WTC11 (cell line): ENCODE data around the gene CCNH. TPM values are rescaled to one million over a fixed set of nuclear protein-coding genes. Genes with fewer than 3 reads are reported as not detected.

Experiments
- ATAC-seq: fragments of 200-7000 bp; cut with Tn5 transposase; 2 replicates; pipeline ENCODE4 v1.10.0; 2021; ENCODE audit warnings: mild to moderate bottlenecking, moderate library complexity
- CTCF ChIA-PET: fragments of 300-600 bp; sonication (Branson Sonifier 250); formaldehyde crosslinking; loops from one replicate; lab custom pipeline; 2021; ENCODE audit warnings: antibody characterized with exemption; lab: Charles Lee
- POLR2A ChIA-PET: fragments of 350-600 bp; sonication (Branson Sonifier 250); formaldehyde crosslinking; loops from one replicate; lab custom pipeline; 2021; ENCODE audit warnings: antibody characterized with exemption; lab: Charles Lee
- DNase-seq: peaks from one replicate; pipeline ENCODE4 v3.0.0; 2021; ENCODE audit warnings: low spot score
- H3K27ac Mint-ChIP-seq: 2 replicates; pipeline ENCODE4 v1.8.0; 2021; ENCODE audit warnings: mixed read lengths
- H3K27me3 Mint-ChIP-seq: 2 replicates; pipeline ENCODE4 v1.8.0; 2021; ENCODE audit warnings: low read depth, mild to moderate bottlenecking, moderate library complexity, mixed read lengths
- H3K36me3 Mint-ChIP-seq: 2 replicates; pipeline ENCODE4 v1.8.0; 2021; ENCODE audit warnings: mixed read lengths
- H3K4me1 Mint-ChIP-seq: 2 replicates; pipeline ENCODE4 v1.8.0; 2022; ENCODE audit warnings: mixed read lengths
- H3K4me3 Mint-ChIP-seq: 2 replicates; pipeline ENCODE4 v1.8.0; 2021; ENCODE audit warnings: mild to moderate bottlenecking, moderate library complexity, mixed read lengths
- H3K9me3 Mint-ChIP-seq: 2 replicates; pipeline ENCODE4 v1.8.0; 2021; ENCODE audit warnings: mixed read lengths
- ETV6 ChIP-seq: sonication (generic); formaldehyde crosslinking; IDR thresholded peaks from 2 replicates; pipeline ENCODE4 v1.8.1; 2022; ENCODE audit warnings: mild to moderate bottlenecking, missing genetic modification reagents
- FOXJ3 ChIP-seq: sonication (generic); formaldehyde crosslinking; IDR thresholded peaks from 2 replicates; pipeline ENCODE4 v1.9.0; 2021; ENCODE audit warnings: missing genetic modification reagents, mild to moderate bottlenecking, borderline replicate concordance
- FOXK1 ChIP-seq: sonication (generic); formaldehyde crosslinking; IDR thresholded peaks from 2 replicates; pipeline ENCODE4 v1.8.0; 2022; ENCODE audit warnings: mild to moderate bottlenecking, moderate library complexity, missing genetic modification reagents
- NFE2L1 ChIP-seq: sonication (generic); formaldehyde crosslinking; IDR thresholded peaks from 2 replicates; pipeline ENCODE4 v1.8.1; 2023; ENCODE audit warnings: missing genetic modification reagents
- PRRX2 ChIP-seq: fragments of 250-450 bp; sonication (Bioruptor Pico); IDR thresholded peaks from 2 replicates; pipeline ENCODE4 v1.8.0; 2021; ENCODE audit warnings: mild to moderate bottlenecking
- RELA ChIP-seq: sonication (generic); formaldehyde crosslinking; IDR thresholded peaks from 2 replicates; pipeline ENCODE4 v1.8.1; 2022; ENCODE audit warnings: missing genetic modification reagents, mild to moderate bottlenecking, borderline replicate concordance
- ZNF232 ChIP-seq: sonication (generic); formaldehyde crosslinking; IDR thresholded peaks from 2 replicates; pipeline ENCODE4 v1.8.0; 2022; ENCODE audit warnings: mild to moderate bottlenecking, missing genetic modification reagents
- ZNF671 ChIP-seq: fragments of 250-450 bp; sonication (Bioruptor Pico); IDR thresholded peaks from 2 replicates; pipeline ENCODE4 v1.8.0; 2021; ENCODE audit warnings: mild to moderate bottlenecking
- total RNA-seq: library from RNA; stranded (reverse); gene quantifications from 3 replicates; pipeline ENCODE4 v1.2.3, GENCODE V29; 2021
- TF ChIP-seq, protein P1 (sequence below): fragments of 250-450 bp; sonication (Bioruptor Pico); IDR thresholded peaks from 2 replicates; pipeline ENCODE4 v2.1.2; 2022; ENCODE audit warnings: mild to moderate bottlenecking, moderate library complexity
- TF ChIP-seq, protein P2 (sequence below): sonication (generic); formaldehyde crosslinking; IDR thresholded peaks from 2 replicates; pipeline ENCODE4 v1.8.0; 2022; ENCODE audit warnings: mild to moderate bottlenecking, missing genetic modification reagents
- TF ChIP-seq, protein P3 (sequence below): sonication (generic); formaldehyde crosslinking; IDR thresholded peaks from 2 replicates; pipeline ENCODE4 v1.8.1; 2022; ENCODE audit warnings: low read depth, missing genetic modification reagents, borderline replicate concordance
- TF ChIP-seq, protein P4 (sequence below): sonication (generic); formaldehyde crosslinking; conservative IDR thresholded peaks from 2 replicates; pipeline ENCODE4 v1.8.1; 2023; ENCODE audit warnings: mild to moderate bottlenecking, low read depth, missing genetic modification reagents, moderate library complexity
- TF ChIP-seq, protein P5 (sequence below): sonication (generic); formaldehyde crosslinking; IDR thresholded peaks from 2 replicates; pipeline ENCODE4 v1.8.1; 2022; ENCODE audit warnings: mild to moderate bottlenecking, missing genetic modification reagents, moderate library complexity, borderline replicate concordance
- TF ChIP-seq, protein P6 (sequence below): sonication (generic); formaldehyde crosslinking; IDR thresholded peaks from 2 replicates; pipeline ENCODE4 v1.8.0; 2023; ENCODE audit warnings: missing genetic modification reagents
- TF ChIP-seq, protein P7 (sequence below): sonication (generic); formaldehyde crosslinking; IDR thresholded peaks from 2 replicates; pipeline ENCODE4 v1.8.1; 2023; ENCODE audit warnings: mild to moderate bottlenecking, missing genetic modification reagents, moderate library complexity

The CCNH gene
- total RNA-seq, 1 experiment from 2014 or later: 35.3 TPM

DNA sequence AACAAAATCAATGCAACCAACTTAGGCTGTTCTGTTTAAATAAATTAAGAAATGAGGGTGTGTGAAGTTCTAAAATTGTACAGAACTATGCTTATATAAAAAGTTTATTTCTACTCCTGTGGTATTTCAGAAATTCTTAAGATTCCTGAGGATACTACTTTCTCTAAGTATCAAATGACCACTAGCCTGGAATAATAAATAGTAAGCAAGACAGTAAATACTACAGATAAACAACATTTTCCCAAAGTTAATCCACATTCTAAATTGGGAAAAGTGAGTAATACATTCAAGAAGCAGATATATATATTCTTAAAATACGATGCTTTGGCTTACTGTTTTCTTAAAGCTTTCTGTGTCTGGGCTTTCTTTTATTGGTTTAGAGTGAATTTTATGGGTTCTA lies 29.5 kb downstream of the CCNH start:
- POLR2A ChIA-PET: no interaction called here
- ATAC-seq (no peak), DNase-seq (no peak)
- no peak overlapping the region for H3K4me3 Mint-ChIP-seq
- H3K9me3 Mint-ChIP-seq: no peaks in the 10 kb centered on the region
- H3K4me1 Mint-ChIP-seq: no peaks in the 10 kb centered on the region
- no peak for TF ChIP-seq PRRX2 (CRISPR knock-in tag)
- H3K36me3 Mint-ChIP-seq: peaks cover 36% of the 10 kb centered on the region
- CTCF ChIA-PET: no interaction called here
- H3K27ac Mint-ChIP-seq: no peak overlapping the region
- no peaks in the 10 kb centered on the region for H3K27me3 Mint-ChIP-seq

DNA sequence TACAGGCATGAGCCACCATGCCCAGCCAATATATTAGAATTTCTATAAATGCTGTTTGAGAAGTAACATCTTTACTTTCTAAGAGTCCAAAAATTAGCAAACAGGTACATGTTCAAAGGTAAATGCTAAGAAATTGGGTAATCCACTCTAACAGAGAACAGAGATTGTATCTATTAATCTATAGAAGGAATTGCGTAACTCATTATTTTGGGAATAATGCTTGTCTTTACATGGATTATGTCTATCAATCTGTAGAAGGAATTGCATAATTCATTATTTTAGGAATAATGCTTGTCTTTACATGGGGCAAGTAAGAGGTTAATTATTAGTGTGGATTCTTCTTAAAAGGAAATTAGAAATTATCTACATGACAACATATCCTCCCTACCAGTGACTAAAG lies 30.5 kb downstream of the CCNH start:
- H3K4me1 Mint-ChIP-seq: no peaks in the 10 kb centered on the region
- DNase-seq (no peak), ATAC-seq (no peak)
- H3K27me3 Mint-ChIP-seq: no peaks in the 10 kb centered on the region
- TF ChIP-seq, protein P1, sequence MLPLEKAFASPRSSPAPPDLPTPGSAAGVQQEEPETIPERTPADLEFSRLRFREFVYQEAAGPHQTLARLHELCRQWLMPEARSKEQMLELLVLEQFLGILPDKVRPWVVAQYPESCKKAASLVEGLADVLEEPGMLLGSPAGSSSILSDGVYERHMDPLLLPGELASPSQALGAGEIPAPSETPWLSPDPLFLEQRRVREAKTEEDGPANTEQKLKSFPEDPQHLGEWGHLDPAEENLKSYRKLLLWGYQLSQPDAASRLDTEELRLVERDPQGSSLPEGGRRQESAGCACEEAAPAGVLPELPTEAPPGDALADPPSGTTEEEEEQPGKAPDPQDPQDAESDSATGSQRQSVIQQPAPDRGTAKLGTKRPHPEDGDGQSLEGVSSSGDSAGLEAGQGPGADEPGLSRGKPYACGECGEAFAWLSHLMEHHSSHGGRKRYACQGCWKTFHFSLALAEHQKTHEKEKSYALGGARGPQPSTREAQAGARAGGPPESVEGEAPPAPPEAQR (CRISPR knock-in tag): no peak
- TF ChIP-seq FOXK1 (CRISPR knock-in tag): no peak
- peaks cover 27% of the 10 kb centered on the region for H3K36me3 Mint-ChIP-seq
- H3K4me3 Mint-ChIP-seq: no peak overlapping the region
- CTCF ChIA-PET: no interaction called here
- H3K27ac Mint-ChIP-seq: no peak overlapping the region
- H3K9me3 Mint-ChIP-seq: no peaks in the 10 kb centered on the region
- POLR2A ChIA-PET: no interaction called here

DNA sequence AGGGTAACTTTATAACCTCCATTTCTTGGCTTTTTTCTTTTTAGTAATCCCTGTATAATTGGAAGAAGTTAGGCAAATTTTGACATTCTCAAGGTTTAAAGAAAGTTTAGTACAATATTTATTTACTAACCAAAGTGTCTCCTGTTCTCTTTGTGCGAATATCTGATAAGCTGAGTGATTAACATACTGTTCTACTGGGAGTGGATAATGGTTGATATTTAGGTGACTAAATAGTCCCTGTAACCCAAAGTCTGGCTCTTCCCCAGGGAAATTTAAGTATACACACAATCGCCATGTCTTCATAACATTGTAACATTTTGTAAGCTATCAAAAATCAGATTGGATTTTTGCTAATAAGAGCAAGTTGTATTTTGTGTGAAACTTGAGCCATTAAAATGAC lies 40.0 kb downstream of the CCNH start:
- Mint-ChIP-seq H3K4me3 (no peak overlapping the region), H3K27ac (no peak overlapping the region), H3K9me3 (no peaks in the 10 kb centered on the region), H3K4me1 (no peaks in the 10 kb centered on the region), H3K36me3 (peaks cover 10% of the 10 kb centered on the region), H3K27me3 (no peaks in the 10 kb centered on the region)
- ATAC-seq (no peak), DNase-seq (no peak)
- ChIA-PET POLR2A (no interaction called here), CTCF (no interaction called here)
- TF ChIP-seq NFE2L1 (CRISPR knock-in tag) (no peak), ETV6 (CRISPR knock-in tag) (no peak), ZNF671 (no peak), FOXJ3 (CRISPR knock-in tag) (no peak), ZNF232 (CRISPR knock-in tag) (no peak), RELA (no peak)
- TF ChIP-seq, protein P2, sequence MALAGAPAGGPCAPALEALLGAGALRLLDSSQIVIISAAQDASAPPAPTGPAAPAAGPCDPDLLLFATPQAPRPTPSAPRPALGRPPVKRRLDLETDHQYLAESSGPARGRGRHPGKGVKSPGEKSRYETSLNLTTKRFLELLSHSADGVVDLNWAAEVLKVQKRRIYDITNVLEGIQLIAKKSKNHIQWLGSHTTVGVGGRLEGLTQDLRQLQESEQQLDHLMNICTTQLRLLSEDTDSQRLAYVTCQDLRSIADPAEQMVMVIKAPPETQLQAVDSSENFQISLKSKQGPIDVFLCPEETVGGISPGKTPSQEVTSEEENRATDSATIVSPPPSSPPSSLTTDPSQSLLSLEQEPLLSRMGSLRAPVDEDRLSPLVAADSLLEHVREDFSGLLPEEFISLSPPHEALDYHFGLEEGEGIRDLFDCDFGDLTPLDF (CRISPR knock-in tag): no peak
- TF ChIP-seq, protein P3, sequence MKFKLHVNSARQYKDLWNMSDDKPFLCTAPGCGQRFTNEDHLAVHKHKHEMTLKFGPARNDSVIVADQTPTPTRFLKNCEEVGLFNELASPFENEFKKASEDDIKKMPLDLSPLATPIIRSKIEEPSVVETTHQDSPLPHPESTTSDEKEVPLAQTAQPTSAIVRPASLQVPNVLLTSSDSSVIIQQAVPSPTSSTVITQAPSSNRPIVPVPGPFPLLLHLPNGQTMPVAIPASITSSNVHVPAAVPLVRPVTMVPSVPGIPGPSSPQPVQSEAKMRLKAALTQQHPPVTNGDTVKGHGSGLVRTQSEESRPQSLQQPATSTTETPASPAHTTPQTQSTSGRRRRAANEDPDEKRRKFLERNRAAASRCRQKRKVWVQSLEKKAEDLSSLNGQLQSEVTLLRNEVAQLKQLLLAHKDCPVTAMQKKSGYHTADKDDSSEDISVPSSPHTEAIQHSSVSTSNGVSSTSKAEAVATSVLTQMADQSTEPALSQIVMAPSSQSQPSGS: no peak
- TF ChIP-seq, protein P4, sequence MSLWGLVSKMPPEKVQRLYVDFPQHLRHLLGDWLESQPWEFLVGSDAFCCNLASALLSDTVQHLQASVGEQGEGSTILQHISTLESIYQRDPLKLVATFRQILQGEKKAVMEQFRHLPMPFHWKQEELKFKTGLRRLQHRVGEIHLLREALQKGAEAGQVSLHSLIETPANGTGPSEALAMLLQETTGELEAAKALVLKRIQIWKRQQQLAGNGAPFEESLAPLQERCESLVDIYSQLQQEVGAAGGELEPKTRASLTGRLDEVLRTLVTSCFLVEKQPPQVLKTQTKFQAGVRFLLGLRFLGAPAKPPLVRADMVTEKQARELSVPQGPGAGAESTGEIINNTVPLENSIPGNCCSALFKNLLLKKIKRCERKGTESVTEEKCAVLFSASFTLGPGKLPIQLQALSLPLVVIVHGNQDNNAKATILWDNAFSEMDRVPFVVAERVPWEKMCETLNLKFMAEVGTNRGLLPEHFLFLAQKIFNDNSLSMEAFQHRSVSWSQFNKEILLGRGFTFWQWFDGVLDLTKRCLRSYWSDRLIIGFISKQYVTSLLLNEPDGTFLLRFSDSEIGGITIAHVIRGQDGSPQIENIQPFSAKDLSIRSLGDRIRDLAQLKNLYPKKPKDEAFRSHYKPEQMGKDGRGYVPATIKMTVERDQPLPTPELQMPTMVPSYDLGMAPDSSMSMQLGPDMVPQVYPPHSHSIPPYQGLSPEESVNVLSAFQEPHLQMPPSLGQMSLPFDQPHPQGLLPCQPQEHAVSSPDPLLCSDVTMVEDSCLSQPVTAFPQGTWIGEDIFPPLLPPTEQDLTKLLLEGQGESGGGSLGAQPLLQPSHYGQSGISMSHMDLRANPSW (CRISPR knock-in tag): no peak
- TF ChIP-seq, protein P5, sequence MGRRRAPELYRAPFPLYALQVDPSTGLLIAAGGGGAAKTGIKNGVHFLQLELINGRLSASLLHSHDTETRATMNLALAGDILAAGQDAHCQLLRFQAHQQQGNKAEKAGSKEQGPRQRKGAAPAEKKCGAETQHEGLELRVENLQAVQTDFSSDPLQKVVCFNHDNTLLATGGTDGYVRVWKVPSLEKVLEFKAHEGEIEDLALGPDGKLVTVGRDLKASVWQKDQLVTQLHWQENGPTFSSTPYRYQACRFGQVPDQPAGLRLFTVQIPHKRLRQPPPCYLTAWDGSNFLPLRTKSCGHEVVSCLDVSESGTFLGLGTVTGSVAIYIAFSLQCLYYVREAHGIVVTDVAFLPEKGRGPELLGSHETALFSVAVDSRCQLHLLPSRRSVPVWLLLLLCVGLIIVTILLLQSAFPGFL (CRISPR knock-in tag): no peak
- TF ChIP-seq, protein P6, sequence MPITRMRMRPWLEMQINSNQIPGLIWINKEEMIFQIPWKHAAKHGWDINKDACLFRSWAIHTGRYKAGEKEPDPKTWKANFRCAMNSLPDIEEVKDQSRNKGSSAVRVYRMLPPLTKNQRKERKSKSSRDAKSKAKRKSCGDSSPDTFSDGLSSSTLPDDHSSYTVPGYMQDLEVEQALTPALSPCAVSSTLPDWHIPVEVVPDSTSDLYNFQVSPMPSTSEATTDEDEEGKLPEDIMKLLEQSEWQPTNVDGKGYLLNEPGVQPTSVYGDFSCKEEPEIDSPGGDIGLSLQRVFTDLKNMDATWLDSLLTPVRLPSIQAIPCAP: no peak
- TF ChIP-seq, protein P7, sequence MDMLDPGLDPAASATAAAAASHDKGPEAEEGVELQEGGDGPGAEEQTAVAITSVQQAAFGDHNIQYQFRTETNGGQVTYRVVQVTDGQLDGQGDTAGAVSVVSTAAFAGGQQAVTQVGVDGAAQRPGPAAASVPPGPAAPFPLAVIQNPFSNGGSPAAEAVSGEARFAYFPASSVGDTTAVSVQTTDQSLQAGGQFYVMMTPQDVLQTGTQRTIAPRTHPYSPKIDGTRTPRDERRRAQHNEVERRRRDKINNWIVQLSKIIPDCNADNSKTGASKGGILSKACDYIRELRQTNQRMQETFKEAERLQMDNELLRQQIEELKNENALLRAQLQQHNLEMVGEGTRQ: no peak
